ENCODE results near the gene ZNF296.

DNA sequence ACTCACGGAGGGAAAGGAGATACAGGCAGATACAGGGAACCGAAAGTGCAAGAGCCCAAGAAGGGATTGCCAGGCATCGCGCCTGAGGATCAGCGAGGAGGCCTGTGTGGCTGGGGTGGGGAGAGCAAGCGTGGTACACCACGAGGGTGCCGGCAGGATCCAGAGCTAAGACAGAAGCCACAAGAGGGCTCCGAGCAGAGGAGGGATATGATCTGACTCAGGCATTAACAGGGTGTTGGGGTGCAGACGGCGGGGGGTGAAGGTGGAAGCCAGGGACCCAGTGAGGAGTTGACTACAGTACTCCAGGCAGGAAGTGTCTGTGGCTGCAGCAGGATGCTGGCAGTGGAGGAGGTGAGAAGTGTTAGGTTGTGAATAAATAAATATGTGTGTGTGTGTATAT, 11.3 kb upstream of the ZNF296 start:
- TF ChIP-seq POLR2A (IDR thresholded peaks at IDR 0.05; ENCODE audit: low read depth, low read length) (no peak), POLR2AphosphoS5 (IDR thresholded peaks at IDR 0.05; ENCODE audit: low read depth, low read length) (no peak), TAF1 (IDR thresholded peaks at IDR 0.05; ENCODE audit: borderline replicate concordance, low read depth, low read length) (no peak)

All from GM12892 (cell line).